HG02763 (cell line): Measurements from ENCODE around the gene CX3CL1.
A peak's percentile ranks its signal among the peaks of the same experiment; 100 is the strongest.
"Not testable (repeated sequence)": the region's sequence is repeated elsewhere in the genome, so short reads cannot be mapped to it uniquely, and the experiment has no call there.

Source experiments
- ATAC-seq: cut with Tn5 transposase; IDR thresholded peaks from one replicate; pipeline ENCODE4 v1.9.1; 2021; ENCODE audit warnings: mild to moderate bottlenecking, moderate library complexity; ENCODE audit not compliant: unreplicated experiment

Gene CX3CL1

GRCh38 chr16:57356547-57356946 is 15.7 kb upstream of the CX3CL1 start:
- no peak for ATAC-seq

DNA sequence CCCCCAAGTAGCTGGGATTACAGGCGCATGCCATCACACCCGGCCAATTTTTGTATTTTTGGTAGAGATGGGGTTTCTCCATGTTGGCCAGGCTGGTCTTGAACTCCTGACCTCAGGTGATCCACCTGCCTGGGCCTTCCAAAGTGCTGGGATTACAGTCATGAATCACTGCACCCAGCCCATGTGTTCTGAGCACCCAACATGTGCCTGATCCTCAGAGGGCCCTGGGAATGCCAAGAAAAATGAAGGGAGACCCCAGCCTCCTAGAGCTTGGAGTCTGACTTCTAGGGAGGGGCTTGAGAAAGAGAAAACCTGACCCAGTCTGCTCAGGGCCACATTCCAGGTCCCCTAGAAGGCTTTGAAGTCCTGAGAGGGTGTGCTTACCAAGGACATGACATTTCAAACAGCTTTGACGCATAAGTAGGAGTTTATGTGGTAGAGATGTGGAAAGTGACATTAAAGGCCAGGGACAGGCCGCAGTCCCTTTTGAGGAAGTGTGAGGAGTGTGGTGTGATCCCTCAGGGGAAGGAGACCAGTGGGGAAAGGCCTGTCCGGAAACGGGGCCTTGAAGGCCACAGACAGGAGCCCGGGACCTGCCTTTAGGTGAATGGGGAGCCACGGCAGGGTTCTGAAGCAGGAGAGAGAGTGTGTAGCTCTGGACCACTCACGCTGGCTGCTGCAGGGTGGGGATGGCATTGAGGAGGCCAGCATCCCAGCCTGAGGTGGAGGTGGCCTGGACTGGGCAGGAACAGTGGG is 14.8 kb upstream of the CX3CL1 start:
- no peak for ATAC-seq

DNA sequence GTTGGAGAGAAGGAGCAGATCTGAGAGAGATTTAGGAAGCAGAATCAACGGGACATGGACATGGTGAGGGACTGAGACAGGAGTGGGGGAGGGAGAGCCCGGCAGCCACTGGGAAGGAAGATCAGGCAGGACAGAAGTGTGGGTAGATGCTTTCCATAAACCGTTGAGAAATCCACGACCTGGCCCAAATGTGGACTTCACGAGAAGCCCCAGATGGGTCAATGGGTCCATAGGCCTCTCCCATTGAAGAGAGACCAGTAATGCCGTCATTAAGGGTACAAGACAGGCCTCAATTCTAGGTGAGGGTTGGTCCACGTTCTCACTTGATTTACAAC is 14.2 kb upstream of the CX3CL1 start:
- ATAC-seq = no peak

DNA sequence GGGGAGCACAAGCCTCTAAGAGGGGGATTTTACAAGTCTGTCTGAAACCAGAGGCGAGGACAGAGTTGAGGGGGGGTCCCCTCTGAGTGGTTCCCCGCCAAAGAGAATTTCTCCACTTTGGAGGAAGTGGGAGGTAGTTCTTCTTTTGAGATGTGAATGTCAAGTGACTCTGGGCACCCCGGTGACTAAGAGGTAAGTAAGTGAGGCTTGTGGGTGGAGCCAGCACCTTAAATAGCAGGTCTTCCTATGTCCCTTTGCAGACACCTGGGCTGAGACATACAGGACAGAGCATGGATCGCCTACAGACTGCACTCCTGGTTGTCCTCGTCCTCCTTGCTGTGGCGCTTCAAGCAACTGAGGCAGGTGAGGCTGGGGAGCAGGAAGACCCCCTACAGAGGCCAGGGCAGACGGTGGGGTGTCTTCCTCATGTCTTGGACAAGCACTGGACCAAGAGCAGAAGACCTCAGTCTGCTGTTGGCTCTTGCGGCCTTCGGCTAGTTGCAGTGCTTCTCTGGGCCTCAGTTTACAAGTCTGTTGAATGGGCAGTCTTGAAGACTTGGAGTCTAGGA is 13.7 kb upstream of the CX3CL1 start, which contains the start of gene CCL22:
Gene CCL22 (plus strand): TSS at position 257 of the 569 bp plus-strand sequence. CDS start 34 bp downstream, at position 291.
- no peak for ATAC-seq

- ATAC-seq = no peak
These were observed 11.9 kb upstream of the CX3CL1 start for GRCh38 chr16:57360321-57360935.

DNA sequence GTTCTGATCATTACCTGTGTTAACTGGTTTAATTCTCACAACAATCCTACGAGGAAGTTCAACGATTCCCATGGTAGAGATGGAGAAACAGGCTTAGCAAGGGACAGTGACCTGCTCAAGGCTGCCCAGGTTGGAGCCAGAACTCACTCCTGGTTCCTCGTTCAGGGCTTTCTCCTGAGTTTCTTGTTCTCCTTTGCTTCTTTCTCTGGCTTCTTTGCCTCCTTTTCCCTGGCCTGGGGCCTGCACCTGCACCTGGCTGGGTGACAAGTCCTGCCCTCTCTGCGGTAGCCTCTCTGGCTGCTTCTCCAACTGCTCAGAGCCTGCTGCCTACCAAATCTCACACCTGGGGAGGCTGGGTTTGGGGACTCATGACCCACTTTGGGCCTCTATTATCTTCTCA is 10.9 kb upstream of the CX3CL1 start:
- no peak for ATAC-seq

GRCh38 chr16:57364143-57364542 is 8.1 kb upstream of the CX3CL1 start:
- no peak for ATAC-seq

GRCh38 chr16:57366544-57367040 is 5.7 kb upstream of the CX3CL1 start:
- ATAC-seq = no peak

DNA sequence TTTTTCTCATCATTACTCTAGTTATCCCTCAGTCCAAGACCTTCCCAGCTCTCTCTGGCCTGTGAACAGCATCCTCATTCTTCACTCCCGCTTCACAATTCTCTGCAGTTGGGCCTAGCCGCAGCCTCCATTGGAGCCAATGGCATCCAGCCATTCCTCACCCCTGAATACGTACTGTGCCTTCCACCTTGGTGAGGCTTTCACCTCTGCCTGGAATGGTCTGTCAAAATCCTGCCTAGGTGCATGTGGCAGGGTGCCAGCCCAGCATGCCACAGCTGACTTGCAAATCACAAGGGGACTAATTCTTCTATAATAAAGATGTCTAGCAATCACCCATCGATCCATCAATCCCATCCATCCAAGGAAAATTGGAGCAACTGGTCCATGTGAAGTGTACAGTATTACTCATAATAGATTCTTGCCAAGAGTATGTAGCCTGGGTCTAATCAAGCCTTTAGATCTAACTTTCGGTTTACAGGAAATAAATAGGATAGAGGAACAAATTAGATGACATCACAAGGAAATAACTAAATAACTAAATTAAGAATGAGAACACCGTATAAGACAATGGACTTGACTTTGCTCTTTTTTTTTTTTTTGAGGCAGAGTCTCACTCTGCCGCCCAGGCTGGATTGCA is 5.1 kb upstream of the CX3CL1 start:
- no peak for ATAC-seq

- ATAC-seq = no peak
These were observed 557 bp upstream of the CX3CL1 start for GRCh38 chr16:57371494-57372371.

GRCh38 chr16:57373117-57373947 is 1.0 kb downstream of the CX3CL1 start:
- ATAC-seq = no peak

DNA sequence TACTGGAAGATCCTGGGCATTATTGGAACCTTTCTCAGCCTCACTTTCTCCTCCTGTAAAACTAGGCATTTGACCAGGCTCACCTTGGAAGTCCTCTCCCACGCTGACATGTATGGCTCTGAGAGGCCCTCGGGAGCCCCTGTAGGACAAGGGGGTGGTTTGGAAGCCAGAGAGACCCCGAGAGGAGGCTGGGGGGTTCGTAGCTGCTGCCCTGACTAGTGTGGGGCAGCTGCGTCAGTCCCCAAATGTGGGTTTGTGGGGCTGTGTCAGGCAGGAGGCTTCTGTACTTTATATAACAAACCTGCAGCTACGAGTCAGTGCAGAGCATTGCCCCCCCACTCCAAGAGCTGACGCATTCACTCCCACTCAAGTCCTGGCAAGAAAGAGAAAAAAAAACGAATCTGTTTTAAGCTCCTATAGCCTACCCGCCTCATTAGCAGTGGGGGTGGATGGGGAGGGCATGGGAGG is 1.8 kb downstream of the CX3CL1 start:
- no peak for ATAC-seq

DNA sequence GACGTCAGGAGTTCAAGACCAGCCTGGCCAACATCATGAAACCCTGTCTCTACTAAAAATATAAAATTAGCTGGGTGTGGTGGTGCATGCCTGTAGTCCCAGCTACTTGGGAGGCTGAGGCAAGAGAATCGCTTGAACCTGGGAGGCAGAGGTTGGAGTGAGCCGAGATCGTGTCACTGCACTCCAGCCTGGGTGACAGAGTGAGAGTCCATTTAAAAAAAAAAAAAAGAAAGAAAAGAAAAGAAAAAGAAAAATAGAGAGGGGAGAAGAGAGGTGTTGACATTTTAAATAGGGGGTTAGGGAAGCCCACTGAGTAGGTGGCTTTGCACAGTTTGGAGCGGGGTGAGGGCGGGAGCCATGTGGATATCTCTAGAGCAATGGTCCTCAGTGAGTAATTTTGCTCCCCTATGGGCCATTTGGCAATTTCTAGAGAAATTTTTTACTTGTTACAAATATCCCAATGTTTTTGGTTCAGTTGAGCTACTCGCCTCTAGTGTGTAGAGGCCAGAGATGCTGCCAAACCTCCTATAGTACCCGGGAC is 2.7 kb downstream of the CX3CL1 start:
- not testable (repeated sequence) for ATAC-seq

DNA sequence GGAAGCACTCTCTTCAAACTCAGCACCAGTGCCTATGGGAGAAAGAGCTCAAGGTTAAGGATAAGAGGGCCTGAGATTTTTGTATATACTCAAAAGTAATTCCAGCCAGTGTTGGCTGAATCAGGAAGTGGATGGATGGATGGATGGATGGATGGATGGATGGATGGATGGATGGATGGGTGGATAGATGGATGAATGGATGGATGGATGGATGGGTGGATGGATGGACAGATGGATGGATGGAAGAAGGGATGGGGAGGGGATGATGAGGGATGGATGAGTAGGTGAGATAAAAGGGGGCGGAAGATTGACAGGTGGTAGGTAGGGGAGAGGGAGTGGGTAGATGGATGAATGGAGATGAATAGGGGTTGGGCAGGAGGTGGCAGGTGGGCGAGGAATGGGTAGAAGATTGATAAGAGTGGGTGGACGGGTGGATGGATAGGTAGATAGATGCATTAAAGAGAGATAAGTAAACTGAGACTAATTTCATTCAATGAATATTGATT is 4.1 kb downstream of the CX3CL1 start:
- ATAC-seq = no peak

DNA sequence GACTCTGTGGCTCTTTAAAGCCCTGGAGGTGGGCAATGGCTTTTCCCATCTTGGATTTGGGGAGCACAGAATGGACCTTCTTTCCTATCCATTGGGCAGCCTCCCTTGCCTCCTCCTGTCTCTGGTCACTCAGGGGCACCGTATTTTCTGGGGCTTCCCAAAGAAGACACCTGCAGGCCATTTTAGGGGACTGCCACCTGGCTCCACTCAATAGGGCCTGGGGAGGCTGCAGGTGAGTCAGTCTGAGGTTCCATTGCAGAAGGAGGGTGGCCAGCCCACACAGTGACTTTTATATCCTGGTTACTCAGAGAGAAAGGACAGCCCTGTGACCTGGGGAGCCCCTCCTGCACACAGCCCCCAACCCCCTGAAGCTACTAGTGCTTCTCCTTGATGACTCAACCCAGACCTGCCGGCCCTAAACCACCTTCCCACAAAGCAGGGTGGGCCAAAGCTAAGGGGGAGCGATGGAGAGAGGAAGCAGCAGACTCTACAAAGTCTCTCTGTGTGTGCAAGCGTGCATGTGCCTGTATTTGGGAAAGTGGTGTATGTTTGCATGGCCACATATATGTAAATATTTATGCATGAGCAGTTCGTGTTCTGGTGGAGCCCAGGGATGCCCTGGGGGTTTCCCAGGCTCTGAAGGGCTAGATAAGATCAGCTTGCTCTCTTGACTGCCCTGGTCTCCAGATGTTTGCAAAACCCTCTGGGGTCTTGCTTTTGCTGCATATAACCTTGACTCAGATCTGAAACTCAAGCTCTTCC is 5.0 kb downstream of the CX3CL1 start:
- peak; percentile 55 for ATAC-seq

DNA sequence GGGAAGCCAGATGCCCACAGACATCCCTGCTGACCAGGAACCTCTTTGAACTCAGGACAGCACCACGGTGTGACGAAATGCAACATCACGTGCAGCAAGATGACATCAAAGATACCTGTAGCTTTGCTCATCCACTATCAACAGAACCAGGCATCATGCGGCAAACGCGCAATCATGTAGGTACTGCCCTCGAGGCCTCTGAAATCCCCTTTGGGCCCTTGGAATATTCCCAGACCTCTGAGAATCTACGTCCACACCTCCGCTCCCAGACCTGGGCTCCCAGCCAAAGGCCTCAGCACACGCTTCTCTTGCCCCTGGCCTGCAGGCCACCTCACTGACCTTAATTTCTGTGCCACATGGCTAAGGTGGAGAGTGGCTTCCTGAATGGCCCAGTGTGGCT is 7.3 kb downstream of the CX3CL1 start:
- no peak for ATAC-seq

- ATAC-seq = no peak
These were observed 8.6 kb downstream of the CX3CL1 start for GRCh38 chr16:57380671-57381462.
